GM21423 (cell line): ENCODE measurements around the gene LRRC8B.

Experiments
- ATAC-seq: cut with Tn5 transposase; IDR thresholded peaks from one replicate; pipeline ENCODE4 v1.9.1; 2021; ENCODE audit warnings: mild to moderate bottlenecking, moderate library complexity; ENCODE audit not compliant: unreplicated experiment

LRRC8B gene

GRCh38 chr1:89630048-89630447, 105.4 kb downstream of the LRRC8B start:
- ATAC-seq: no peak

- ATAC-seq: no peak
Measured at GRCh38 chr1:89631816-89632656, 107.4 kb downstream of the LRRC8B start.

DNA sequence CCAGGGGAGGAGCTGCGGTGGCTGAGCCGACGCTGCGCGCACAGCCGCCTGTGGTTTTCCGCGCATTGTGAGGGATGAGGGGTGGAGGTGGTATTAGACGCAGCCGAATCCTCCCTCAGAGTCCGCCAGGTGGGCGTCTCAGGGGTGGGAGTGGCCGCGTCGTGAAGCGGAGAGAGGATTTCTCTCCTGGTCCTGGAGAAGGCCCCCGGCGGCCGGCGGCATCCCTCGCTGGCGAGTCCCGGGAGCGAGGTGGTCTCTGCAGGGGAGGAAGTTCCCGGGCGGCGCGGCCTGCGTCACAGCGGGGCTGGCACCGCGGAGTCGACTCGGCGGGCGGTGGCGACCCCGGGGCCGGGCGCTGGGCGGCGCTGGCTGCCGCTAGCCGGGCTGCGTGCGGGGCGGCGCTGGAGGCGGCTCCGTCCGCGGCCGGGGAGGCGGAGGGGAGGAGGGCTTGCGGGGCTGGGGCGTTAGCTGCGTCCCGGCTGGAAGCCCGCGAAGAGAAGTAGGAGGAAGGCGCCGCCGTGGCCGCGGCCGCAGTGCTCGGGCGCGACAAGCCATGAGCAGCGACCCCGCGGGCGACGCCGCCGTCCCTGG, 108.1 kb downstream of the LRRC8B start, which contains the start of gene LRRC8C:
LRRC8C (plus strand) TSS at position 464 of the 591 bp plus-strand sequence. CDS start 53,354 bp downstream, outside the sequence.
- ATAC-seq: peak; percentile 89

- ATAC-seq: peak; percentile 35
Measured at GRCh38 chr1:89633248-89633799, 108.7 kb downstream of the LRRC8B start.

DNA sequence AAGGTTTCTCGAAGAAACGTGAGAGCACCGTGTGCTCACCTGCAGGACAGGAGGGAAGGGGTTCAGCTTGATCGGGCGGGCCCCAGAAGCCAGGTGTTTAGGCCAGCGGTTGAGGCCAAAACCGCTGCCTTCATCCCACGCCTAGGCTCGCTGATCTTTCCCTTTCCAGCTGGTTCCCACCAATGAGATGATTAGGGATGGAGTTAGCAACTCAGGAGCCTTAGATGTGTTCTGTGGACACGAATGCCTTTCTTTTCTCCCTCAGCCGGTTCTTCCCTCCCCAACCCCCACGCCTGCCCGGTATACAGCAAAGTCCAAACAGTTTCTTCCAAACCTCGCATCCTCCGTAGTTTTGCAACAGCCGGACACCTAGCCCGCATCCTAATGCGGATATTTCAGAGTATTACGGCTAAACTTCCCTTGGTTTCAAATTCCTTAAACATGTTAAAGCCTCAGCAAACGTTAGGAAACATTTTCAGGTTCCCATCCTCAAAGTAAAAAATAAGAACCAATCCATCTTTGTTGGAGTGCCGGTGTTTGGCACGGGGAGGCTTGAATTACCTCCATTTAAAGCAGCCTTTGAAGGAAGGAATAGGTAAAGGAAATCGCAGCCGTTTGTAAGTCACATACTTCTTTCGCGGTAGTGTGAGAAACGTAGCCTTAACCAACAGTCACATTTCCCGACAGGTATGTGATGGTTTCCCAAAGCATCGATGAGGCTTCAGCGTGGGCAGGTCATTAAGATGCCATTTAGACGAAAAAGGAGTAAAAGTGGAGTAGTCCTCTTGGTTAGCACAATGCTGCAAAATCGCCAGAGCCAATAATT, 109.4 kb downstream of the LRRC8B start:
- ATAC-seq: no peak

- no peak for ATAC-seq
Measured at GRCh38 chr1:89635825-89636815, 111.5 kb downstream of the LRRC8B start.

GRCh38 chr1:89637496-89637895, 112.9 kb downstream of the LRRC8B start:
- ATAC-seq: no peak

GRCh38 chr1:89640440-89640839, 115.8 kb downstream of the LRRC8B start:
- ATAC-seq: no peak

DNA sequence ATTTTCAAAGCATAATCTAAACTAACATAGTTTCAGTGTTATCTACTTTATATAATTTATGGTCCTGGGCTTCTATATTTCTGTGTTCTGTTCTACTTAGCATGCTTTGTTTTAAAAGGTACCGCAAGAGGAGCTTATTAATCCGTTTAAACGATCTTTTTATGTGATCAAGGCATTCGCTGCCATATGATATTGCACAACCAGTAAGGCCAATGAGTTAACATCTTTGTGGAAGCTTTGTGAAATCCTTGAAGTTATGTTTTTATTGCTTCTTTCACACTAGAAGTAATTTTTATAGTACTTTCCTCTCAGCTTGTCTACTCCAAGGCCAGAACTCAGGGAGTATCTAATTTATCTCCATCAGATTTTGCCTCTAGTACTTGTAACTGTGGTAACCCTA, 117.2 kb downstream of the LRRC8B start:
- no peak for ATAC-seq

GRCh38 chr1:89643577-89643976, 118.9 kb downstream of the LRRC8B start:
- ATAC-seq: no peak

DNA sequence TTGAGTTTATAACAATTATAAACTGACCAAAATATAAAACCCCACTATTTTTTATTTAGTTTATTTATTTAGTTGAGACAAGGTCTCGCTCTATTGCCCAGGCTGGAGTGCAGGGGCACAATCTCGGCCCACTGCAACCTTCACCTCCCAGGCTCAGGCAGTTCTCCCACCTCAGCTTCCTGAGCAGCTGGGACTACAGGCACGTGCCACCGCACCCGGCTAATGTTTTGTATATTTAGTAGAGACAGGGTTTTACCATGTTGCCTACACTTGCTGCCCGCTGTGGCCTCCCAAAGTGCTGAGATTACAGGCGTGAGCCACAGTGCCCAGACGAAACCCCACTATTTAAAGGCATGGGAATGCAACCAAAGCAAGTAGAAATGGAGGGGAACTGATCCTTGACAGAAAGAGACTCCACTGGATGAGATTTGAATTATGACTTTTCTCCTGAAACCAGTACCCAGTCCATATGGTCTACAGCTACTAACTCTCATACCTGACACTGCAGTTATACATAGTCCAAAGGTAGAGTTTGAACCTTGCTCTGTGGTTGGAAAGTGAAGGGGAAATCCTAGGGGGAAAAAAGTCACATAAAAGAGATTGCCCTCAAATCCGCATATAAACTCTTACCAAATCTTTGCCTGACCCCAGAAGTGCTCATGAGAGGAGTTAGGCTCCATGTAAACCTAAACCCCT, 119.6 kb downstream of the LRRC8B start:
- no peak for ATAC-seq

GRCh38 chr1:89646259-89646658, 121.6 kb downstream of the LRRC8B start:
- no peak for ATAC-seq
